Heart left ventricle (tissue), 13 donors: ENCODE results near the gene EEF1A1.
"Not testable (repeated sequence)": the region's sequence is repeated elsewhere in the genome, so short reads cannot be mapped to it uniquely, and the experiment has no call there.

Source experiments
- POLR2A ChIP-seq, 2 donors: fragments of 450-650 bp; IDR thresholded peaks; one replicate each; pipeline ENCODE4 v1.6.1; 2017; ENCODE audit warnings: antibody characterized with exemption in 2 of 2, mild to moderate bottlenecking in 2 of 2, moderate library complexity in 2 of 2
- TF ChIP-seq, protein P1 (sequence below), 12 donors: fragments of 200-600 bp; sonication (generic) in 4 of 12; IDR thresholded peaks; one replicate each; pipeline versions ENCODE4 v1.5.0 to v1.8.0; 2018 to 2022; ENCODE audit warnings: antibody characterized with exemption in 12 of 12, mild to moderate bottlenecking in 5 of 12
- donor health status: ischemic (EF 13 %, LVEDD 7.1; RV severe dilation, severe dysfunction).
- donor health status: DM: no; HTN: yes; CAD: no.
- donor health status: DM: no; HTN: no; CAD: no.
- donor health status: ischemic (EF 25% LVEDD 6.9; RV normal size, moderate dysfunction).
- donor health status: ischemic (EF 25% LVEDD 5.7; RV mildly dilated, moderate dysfunction).
- donor health status: ischemic (EF 35%, LVEDD 5.7; RV mildly dilated, moderate dysfunction).
- donor health status: nonischemic (EF 11% LVEDD 7.7; RV severe dilation, severe dysfunction).
- donor health status: DM: yes; HTN: yes; CAD: no.
- donor health status: PGD.
- donor health status: ischemic (EF 29% LVEDD 5.4; RV normal size, mild dysfunction).
- donor health status: nonischemic (EF 23%, LVEDD 6.1; RV moderate dilation, normal function).

DNA sequence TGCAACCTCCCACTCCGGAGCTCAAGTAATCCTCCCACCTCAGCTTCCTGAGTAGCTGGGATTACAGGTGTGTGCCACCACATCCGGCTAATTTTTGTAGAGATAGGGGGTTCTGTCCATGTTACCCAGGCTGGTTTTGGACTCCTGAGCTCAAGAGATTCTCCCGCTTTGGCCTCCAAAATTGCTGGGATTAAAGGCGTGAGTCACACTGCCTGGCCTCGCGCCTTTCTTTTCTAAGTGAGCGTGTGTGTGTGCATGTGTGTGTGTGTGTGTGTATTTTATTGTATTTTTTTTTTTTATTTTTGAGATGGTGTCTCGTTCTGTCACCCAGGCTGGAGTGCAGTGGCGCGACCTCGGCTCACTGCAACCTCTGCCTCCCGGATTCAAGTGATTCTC, 38.6 kb upstream of the EEF1A1 start:
- TF ChIP-seq, protein P1, sequence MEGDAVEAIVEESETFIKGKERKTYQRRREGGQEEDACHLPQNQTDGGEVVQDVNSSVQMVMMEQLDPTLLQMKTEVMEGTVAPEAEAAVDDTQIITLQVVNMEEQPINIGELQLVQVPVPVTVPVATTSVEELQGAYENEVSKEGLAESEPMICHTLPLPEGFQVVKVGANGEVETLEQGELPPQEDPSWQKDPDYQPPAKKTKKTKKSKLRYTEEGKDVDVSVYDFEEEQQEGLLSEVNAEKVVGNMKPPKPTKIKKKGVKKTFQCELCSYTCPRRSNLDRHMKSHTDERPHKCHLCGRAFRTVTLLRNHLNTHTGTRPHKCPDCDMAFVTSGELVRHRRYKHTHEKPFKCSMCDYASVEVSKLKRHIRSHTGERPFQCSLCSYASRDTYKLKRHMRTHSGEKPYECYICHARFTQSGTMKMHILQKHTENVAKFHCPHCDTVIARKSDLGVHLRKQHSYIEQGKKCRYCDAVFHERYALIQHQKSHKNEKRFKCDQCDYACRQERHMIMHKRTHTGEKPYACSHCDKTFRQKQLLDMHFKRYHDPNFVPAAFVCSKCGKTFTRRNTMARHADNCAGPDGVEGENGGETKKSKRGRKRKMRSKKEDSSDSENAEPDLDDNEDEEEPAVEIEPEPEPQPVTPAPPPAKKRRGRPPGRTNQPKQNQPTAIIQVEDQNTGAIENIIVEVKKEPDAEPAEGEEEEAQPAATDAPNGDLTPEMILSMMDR (IDR thresholded peaks at IDR 0.05) = not testable (repeated sequence)
- TF ChIP-seq POLR2A (IDR thresholded peaks at IDR 0.05) = not testable (repeated sequence)
